ENCODE results near the gene CD276.

CD276 gene

GRCh38 chr15:73752806-73753193 is 68.6 kb downstream of the CD276 start:
- Histone ChIP-seq H3K36me3 (ENCODE audit: control insufficient read depth, low read length) (no peaks in the 10 kb centered on the region), H3K4me3 (ENCODE audit: low read length) (no peak overlapping the region), H3F3A (ENCODE audit: control insufficient read depth, insufficient read depth) (no peaks in the 10 kb centered on the region), H3K27ac (ENCODE audit: low read depth, low read length) (no peak overlapping the region), H3K27me3 (ENCODE audit: control insufficient read depth, low read length) (no peaks in the 10 kb centered on the region), H3K79me2 (ENCODE audit: control insufficient read depth, low read length) (no peaks in the 10 kb centered on the region), H3K4me2 (ENCODE audit: low read length) (no peak overlapping the region), H3K9me3 (ENCODE audit: control insufficient read depth, insufficient read depth, low read length) (no peaks in the 10 kb centered on the region), H4K20me1 (ENCODE audit: control insufficient read depth, insufficient read depth, low read depth, low read length) (no peaks in the 10 kb centered on the region), H3K9me2 (replicated peaks; ENCODE audit: control insufficient read depth, low read length) (no peaks in the 10 kb centered on the region), H3K4me1 (ENCODE audit: control insufficient read depth, low read length) (no peaks in the 10 kb centered on the region)
- no peak for TF ChIP-seq CTCF (IDR thresholded peaks at IDR 0.05; ENCODE audit: low read depth, low read length, poor library complexity, severe bottlenecking)
- no peak for TF ChIP-seq EZH2phosphoT487 (IDR thresholded peaks at IDR 0.05; ENCODE audit: borderline replicate concordance, low read length)

- Histone ChIP-seq H3K79me2 (ENCODE audit: control insufficient read depth, low read length) (no peaks in the 10 kb centered on the region), H3K9me2 (replicated peaks; ENCODE audit: control insufficient read depth, low read length) (no peaks in the 10 kb centered on the region), H3K27me3 (ENCODE audit: control insufficient read depth, low read length) (peaks cover 6% of the 10 kb centered on the region; the same call in 1 of the 2 replicates), H3K27ac (ENCODE audit: low read depth, low read length) (no peak within 1 kb of the TSS), H3K36me3 (ENCODE audit: control insufficient read depth, low read length) (no peaks in the 10 kb centered on the region), H3K4me3 (ENCODE audit: low read length) (no peak within 1 kb of the TSS), H4K20me1 (ENCODE audit: control insufficient read depth, insufficient read depth, low read depth, low read length) (no peaks in the 10 kb centered on the region), H3K4me2 (ENCODE audit: low read length) (no peak within 1 kb of the TSS), H3K4me1 (ENCODE audit: control insufficient read depth, low read length) (no peaks in the 10 kb centered on the region), H3K9me3 (ENCODE audit: control insufficient read depth, insufficient read depth, low read length) (no peaks in the 10 kb centered on the region), H3F3A (ENCODE audit: control insufficient read depth, insufficient read depth) (no peaks in the 10 kb centered on the region)
- no peak for TF ChIP-seq CTCF (IDR thresholded peaks at IDR 0.05; ENCODE audit: low read depth, low read length, poor library complexity, severe bottlenecking)
- TF ChIP-seq EZH2phosphoT487 (IDR thresholded peaks at IDR 0.05; ENCODE audit: borderline replicate concordance, low read length) = no peak
These were observed 69.3 kb downstream of the CD276 start, which contains the start of gene INSYN1 for GRCh38 chr15:73753250-73754130. INSYN1 (minus strand) TSS chr15:73753351; CDS start chr15:73751130, 2,221 bp downstream.

GRCh38 chr15:73754461-73754860 is 70.3 kb downstream of the CD276 start:
- no peak overlapping the region for H3K4me3 ChIP-seq (ENCODE audit: low read length)
- no peaks in the 10 kb centered on the region for H4K20me1 ChIP-seq (ENCODE audit: control insufficient read depth, insufficient read depth, low read depth, low read length)
- peaks cover 8% of the 10 kb centered on the region; the same call in 1 of the 2 replicates for H3K27me3 ChIP-seq (ENCODE audit: control insufficient read depth, low read length)

More at GRCh38 chr15:73754461-73754860, 70.3 kb downstream of the CD276 start:
- Histone ChIP-seq H3K9me3 (ENCODE audit: control insufficient read depth, insufficient read depth, low read length) (no peaks in the 10 kb centered on the region), H3K4me2 (ENCODE audit: low read length) (no peak overlapping the region), H3K79me2 (ENCODE audit: control insufficient read depth, low read length) (no peaks in the 10 kb centered on the region), H3F3A (ENCODE audit: control insufficient read depth, insufficient read depth) (no peaks in the 10 kb centered on the region), H3K27ac (ENCODE audit: low read depth, low read length) (no peak overlapping the region), H3K36me3 (ENCODE audit: control insufficient read depth, low read length) (no peaks in the 10 kb centered on the region), H3K4me1 (ENCODE audit: control insufficient read depth, low read length) (no peaks in the 10 kb centered on the region), H3K9me2 (replicated peaks; ENCODE audit: control insufficient read depth, low read length) (no peaks in the 10 kb centered on the region)
- no peak for TF ChIP-seq EZH2phosphoT487 (IDR thresholded peaks at IDR 0.05; ENCODE audit: borderline replicate concordance, low read length)
- TF ChIP-seq CTCF (IDR thresholded peaks at IDR 0.05; ENCODE audit: low read depth, low read length, poor library complexity, severe bottlenecking) = no peak

Measured in DOHH2 (cell line).